K562 (cell line): ENCODE results near the gene EVX1. TPM values are rescaled to one million over a fixed set of nuclear protein-coding genes. Genes with fewer than 3 reads are reported as not detected.
A peak's percentile ranks its signal among the peaks of the same experiment; 100 is the strongest.

ENCODE experiments used
- ATAC-seq: fragments of 200-7000 bp; cut with Tn5 transposase; 3 replicates; pipeline ENCODE4 v1.9.1; 2020; ENCODE audit warnings: moderate library complexity
- BruUV-seq: library from RNA; stranded (reverse); fragments of 400-500 nt; replicated peaks from 2 replicates; lab custom pipeline; 2021; lab: Mats Ljungman, UMichigan
- CTCF ChIA-PET: fragments of 300-600 bp; formaldehyde crosslinking; extraction: SDS; loops from one replicate; lab custom pipeline; 2021; ENCODE audit warnings: low intra/inter-chr PET ratio; lab: Yijun Ruan, JAX
- POLR2A ChIA-PET: fragments of 300-600, 350-650 bp; sonication (Branson Sonifier 250); formaldehyde crosslinking; extraction: SDS; loops from one replicate; lab custom pipeline; 2021; ENCODE audit warnings: antibody characterized with exemption, inconsistent platforms; lab: Yijun Ruan, JAX
- DNase-seq, 4 experiments: peaks; one replicate each; pipeline versions ENCODE4 v3.0.0 to v3.0.0-alpha.2; 2011 to 2018; ENCODE audit warnings: low spot score in 3 of 4, mixed read lengths in 3 of 4; ENCODE audit errors: extremely low read depth in 1 of 4
- FAIRE-seq: peaks from 2 replicates; lab custom pipeline; 2011; peaks lifted over from hg19 to GRCh38; lab: Jason Lieb, UNC
- H2AFZ ChIP-seq: 2 replicates; pipeline ENCODE4 v1.6.0; 2011; ENCODE audit warnings: low read depth, low read length, control low read depth, inconsistent platforms
- H3K27ac ChIP-seq: fragments of 200-600 bp; 3 replicates; pipeline ENCODE4 v1.8.0; 2011; ENCODE audit warnings: low read depth, mild to moderate bottlenecking, control low read depth, inconsistent platforms, low read length, moderate library complexity, mixed read lengths; ENCODE audit errors: extremely low read depth
- H3K27me3 ChIP-seq, 2 experiments: fragments of 300-600 bp in 1 of 2; 2 replicates in 1 of 2; 3 replicates in 1 of 2; pipeline versions ENCODE4 v1.6.0 to v1.8.0; 2011; ENCODE audit warnings: inconsistent platforms in 2 of 2, low read length in 2 of 2, mild to moderate bottlenecking in 1 of 2, mixed read lengths in 1 of 2, moderate library complexity in 1 of 2; ENCODE audit not compliant: control insufficient read depth in 2 of 2, insufficient read depth in 2 of 2
- H3K36me3 ChIP-seq: fragments of 300-600 bp; 3 replicates; pipeline ENCODE4 v1.8.0; 2011; ENCODE audit warnings: mild to moderate bottlenecking, low read length, inconsistent platforms; ENCODE audit not compliant: control insufficient read depth, insufficient read depth
- H3K4me1 ChIP-seq, 2 experiments: fragments of 200-600 bp in 1 of 2; replicated peaks in 1 of 2; 2 replicates in 1 of 2; 3 replicates in 1 of 2; pipeline versions ENCODE4 v1.5.1 to v1.8.0; 2011; ENCODE audit warnings: inconsistent platforms in 2 of 2, low read length in 2 of 2, mild to moderate bottlenecking in 1 of 2, mixed read lengths in 1 of 2, moderate library complexity in 1 of 2; ENCODE audit not compliant: control insufficient read depth in 2 of 2, insufficient read depth in 2 of 2
- H3K4me2 ChIP-seq: 2 replicates; pipeline ENCODE4 v1.6.1; 2011; ENCODE audit warnings: low read length, control low read depth, inconsistent platforms, mixed read lengths; ENCODE audit not compliant: insufficient read depth
- H3K4me3 ChIP-seq: fragments of 200-600 bp; sonication (generic), shearing (Covaris generic); 2 replicates; pipeline ENCODE4 v1.5.1; 2016; ENCODE audit warnings: control low read depth, inconsistent platforms
- H3K79me2 ChIP-seq: fragments of 200-600 bp; 3 replicates; pipeline ENCODE4 v1.8.0; 2011; ENCODE audit warnings: low read length, inconsistent platforms; ENCODE audit not compliant: control insufficient read depth, insufficient read depth
- H3K9ac ChIP-seq, 2 experiments: 2 replicates each; pipeline versions ENCODE4 v1.6.0 to v1.6.1; 2011; ENCODE audit warnings: low read depth in 2 of 2, low read length in 2 of 2, control low read depth in 1 of 2, inconsistent platforms in 1 of 2, mild to moderate bottlenecking in 1 of 2, mixed read lengths in 1 of 2; ENCODE audit not compliant: insufficient read depth in 1 of 2
- H3K9me1 ChIP-seq: one replicate; pipeline ENCODE4 v1.6.0; 2011; ENCODE audit warnings: inconsistent platforms, mild to moderate bottlenecking, low read length, moderate library complexity; ENCODE audit not compliant: control insufficient read depth, insufficient read depth
- H3K9me3 ChIP-seq: replicated peaks from 2 replicates; pipeline ENCODE4 v1.5.1; 2011; ENCODE audit warnings: low read depth, low read length, inconsistent platforms; ENCODE audit not compliant: control insufficient read depth, insufficient read depth
- H4K20me1 ChIP-seq: replicated peaks from 2 replicates; pipeline ENCODE4 v1.6.1; 2011; ENCODE audit warnings: low read length, inconsistent platforms, mixed read lengths; ENCODE audit not compliant: control insufficient read depth, insufficient read depth
- CGGBP1 ChIP-seq: fragments of 250-450 bp; sonication (Bioruptor Pico); IDR thresholded peaks from 2 replicates; pipeline ENCODE4 v1.9.0; 2021; ENCODE audit warnings: mild to moderate bottlenecking
- HNRNPUL1 ChIP-seq: fragments of 200-400 bp; formaldehyde crosslinking; IDR thresholded peaks from 2 replicates; pipeline ENCODE4 v1.6.1; 2017; ENCODE audit warnings: low read length
- MCM7 ChIP-seq, 2 experiments: fragments of 450-650 bp; IDR thresholded peaks; 2 replicates each; pipeline ENCODE4 v1.6.1; 2016 to 2018
- PHF21A ChIP-seq: fragments of 450-650 bp; IDR thresholded peaks from 2 replicates; pipeline ENCODE4 v1.6.1; 2017; ENCODE audit warnings: low read depth, borderline replicate concordance
- PURB ChIP-seq: sonication (generic); formaldehyde crosslinking; IDR thresholded peaks from 2 replicates; pipeline ENCODE4 v1.9.0; 2021; ENCODE audit warnings: low read depth, mild to moderate bottlenecking, missing genetic modification reagents
- SAFB2 ChIP-seq: fragments of 200-400 bp; formaldehyde crosslinking; IDR thresholded peaks from 2 replicates; pipeline ENCODE4 v1.6.1; 2018; ENCODE audit warnings: borderline replicate concordance, low read length, low read depth, moderate library complexity; ENCODE audit not compliant: severe bottlenecking
- SMARCE1 ChIP-seq: fragments of 450-650 bp; IDR thresholded peaks from 2 replicates; pipeline ENCODE4 v1.7.1; 2016; ENCODE audit warnings: mild to moderate bottlenecking
- TCF15 ChIP-seq: fragments of 250-450 bp; sonication (Bioruptor Pico); IDR thresholded peaks from 2 replicates; pipeline ENCODE4 v1.8.0; 2022; ENCODE audit warnings: moderate library complexity, mild to moderate bottlenecking, inconsistent platforms
- ZNF232 ChIP-seq: sonication (generic); formaldehyde crosslinking; IDR thresholded peaks from 2 replicates; pipeline ENCODE4 v1.8.0; 2022; ENCODE audit warnings: mild to moderate bottlenecking, missing genetic modification reagents
- WGBS: fragments of 100-300 bp; shearing (Covaris generic); methylation state at CpG from one replicate; pipeline ENCODE4 v1.1.6; 2016; ENCODE audit warnings: low coverage, mixed read lengths; ENCODE audit not compliant: insufficient coverage; ENCODE audit errors: missing lambda C conversion rate; 5-methylcytosine and 5-hydroxymethylcytosine counted together
- in situ Hi-C: fragments of 300-500 bp; cut with MboI; formaldehyde crosslinking; loops from 4 replicates; pipeline ENCODE4 v1.15.0; 2018; ENCODE audit warnings: inconsistent platforms, mixed read lengths
- intact Hi-C: fragments of 100-400 bp; cut with micrococcal nuclease; formaldehyde crosslinking; loops from 2 replicates; pipeline ENCODE4 v1.14.2; 2022
- polyA plus RNA-seq, 8 experiments: library from polyadenylated mRNA; depleted of rRNA in 4 of 8; stranded (reverse) in 5 of 8; unstranded in 3 of 8; fragments of >200 nt; fragmentation: Nextera tagmentation in 2 of 8; fragmentation: Illumina TruSeq in 1 of 8; extraction: Ambion mirVana in 2 of 8; extraction: Trizol in 1 of 8; gene quantifications; 2 replicates each; pipeline versions ENCODE4 v1.2.1 to v1.2.3, GENCODE V29; 2011 to 2014; ENCODE audit warnings: inconsistent platforms in 1 of 8, missing spikeins in 1 of 8
- total RNA-seq, 7 experiments: library from RNA; depleted of rRNA in 6 of 7; stranded (reverse); fragments of >200 nt in 6 of 7; fragmentation: Illumina TruSeq in 2 of 7; extraction: Trizol in 2 of 7; gene quantifications; 2 replicates each; pipeline versions ENCODE4 v1.2.1 to v1.2.3, GENCODE V29; 2011 to 2021; ENCODE audit warnings: low replicate concordance in 1 of 7

The EVX1 gene
- total and polyA plus RNA-seq, 9 of the 15 experiments (the other 6 are each of a cell fraction or from before 2014, with no cell fraction given): not detected

GRCh38 chr7:27245124-27245797 lies 2.7 kb downstream of the EVX1 start (continued):
- no peak for TF ChIP-seq ZNF232 (CRISPR knock-in tag)
- TF ChIP-seq CGGBP1 (CRISPR knock-in tag): no peak
- no peak for TF ChIP-seq PHF21A
- no peak for TF ChIP-seq SAFB2
- TF ChIP-seq, all 486 proteins: peak for 0

GRCh38 chr7:27245798-27246691 lies 3.4 kb downstream of the EVX1 start:
- intact Hi-C loops: no loop called here
- POLR2A ChIA-PET: no interaction called here
- CTCF ChIA-PET: no interaction called here

More at GRCh38 chr7:27245798-27246691, 3.4 kb downstream of the EVX1 start:
- peaks cover 0 to 20% of the 10 kb centered on the region in 2 experiments; a peak in 2 of 5 replicates for H3K4me1 ChIP-seq
- FAIRE-seq: no peak
- DNase-seq: peak in 1 of 4 experiments; percentile 17
- peaks cover 2% of the 10 kb centered on the region for H3K9me1 ChIP-seq
- peak; percentile 51 for ATAC-seq
- H3K27ac ChIP-seq: no peak overlapping the region
- no peaks in the 10 kb centered on the region for H3K36me3 ChIP-seq
- no TSS peak for BruUV-seq
- 1% methylated on average over 41 of the region's 90 CpGs for WGBS
- H3K79me2 ChIP-seq: no peaks in the 10 kb centered on the region
- no peak overlapping the region for H3K4me3 ChIP-seq
- H3K9ac ChIP-seq: no peak overlapping the region; a peak in 1 of 4 replicates
- in situ Hi-C loops: no loop called here
- H4K20me1 ChIP-seq: peaks cover 9% of the 10 kb centered on the region
- H2AFZ ChIP-seq: no peak overlapping the region
- no peaks in the 10 kb centered on the region for H3K9me3 ChIP-seq
- no peak overlapping the region for H3K4me2 ChIP-seq
- peaks cover 78 to 94% of the 10 kb centered on the region in 2 experiments for H3K27me3 ChIP-seq
- TF ChIP-seq HNRNPUL1 (no peak), PURB (no peak), MCM7 (IDR thresholded peaks at IDR 0.05) (no peak), SMARCE1 (no peak), TCF15 (no peak)
